ENCODE measurements around the gene PPP4R4.
"Not testable (repeated sequence)": the region's sequence is repeated elsewhere in the genome, so short reads cannot be mapped to it uniquely, and the experiment has no call there.

PPP4R4 gene

GRCh38 chr14:94180655-94181271 is 6.6 kb downstream of the PPP4R4 start:
- no peak for DNase-seq

GRCh38 chr14:94181835-94182234 is 7.7 kb downstream of the PPP4R4 start:
- no peak for DNase-seq

- DNase-seq, result no peak
These were observed 18.4 kb downstream of the PPP4R4 start for GRCh38 chr14:94192536-94192935.

- no peak for DNase-seq
These were observed 19.7 kb downstream of the PPP4R4 start for GRCh38 chr14:94193776-94194175.

GRCh38 chr14:94196057-94196456 is 21.9 kb downstream of the PPP4R4 start:
- no peak for DNase-seq

GRCh38 chr14:94203473-94204210 is 29.5 kb downstream of the PPP4R4 start:
- no peak for DNase-seq

- DNase-seq, result no peak
These were observed 38.9 kb downstream of the PPP4R4 start for GRCh38 chr14:94213021-94213420.

GRCh38 chr14:94213741-94214140 is 39.6 kb downstream of the PPP4R4 start:
- no peak for DNase-seq

- no peak for DNase-seq
These were observed 43.0 kb downstream of the PPP4R4 start for GRCh38 chr14:94217116-94217515.

GRCh38 chr14:94218198-94218886 is 44.2 kb downstream of the PPP4R4 start:
- not testable (repeated sequence) for DNase-seq

GRCh38 chr14:94224040-94224439 is 49.9 kb downstream of the PPP4R4 start:
- DNase-seq, result no peak

GRCh38 chr14:94225460-94226378 is 51.6 kb downstream of the PPP4R4 start:
- no peak for DNase-seq

GRCh38 chr14:94227029-94227428 is 52.9 kb downstream of the PPP4R4 start:
- no peak for DNase-seq

GRCh38 chr14:94237046-94237445 is 62.9 kb downstream of the PPP4R4 start:
- DNase-seq, result no peak

- DNase-seq, result no peak
These were observed 63.9 kb downstream of the PPP4R4 start for GRCh38 chr14:94237983-94238382.

GRCh38 chr14:94239406-94239805 is 65.3 kb downstream of the PPP4R4 start:
- DNase-seq, result no peak

GRCh38 chr14:94244182-94244581 is 70.1 kb downstream of the PPP4R4 start:
- DNase-seq, result no peak

GRCh38 chr14:94264195-94264594 is 90.1 kb downstream of the PPP4R4 start:
- DNase-seq, result not testable (repeated sequence)

GRCh38 chr14:94267352-94267751 is 93.2 kb downstream of the PPP4R4 start:
- no peak for DNase-seq

- not testable (repeated sequence) for DNase-seq
These were observed 94.5 kb downstream of the PPP4R4 start for GRCh38 chr14:94268582-94268981.

- no peak for DNase-seq
These were observed 95.0 kb downstream of the PPP4R4 start for GRCh38 chr14:94269156-94269555.

GRCh38 chr14:94276898-94277561 is 102.9 kb downstream of the PPP4R4 start:
- DNase-seq, result not testable (repeated sequence)
